Thyroid gland (tissue), 4 donors: Measurements from ENCODE around the gene COX10. TPM values are rescaled to one million over a fixed set of nuclear protein-coding genes. Genes with fewer than 3 reads are reported as not detected.

Experiments used
- DNase-seq, 2 donors: peaks; one replicate each; pipeline ENCODE4 v3.0.0-alpha.2; 2019
- H3K27ac ChIP-seq, 3 donors: fragments of 200-600 bp; sonication (generic); 1 replicate in 2 of 3; 2 replicates in 1 of 3; pipeline ENCODE4 v1.5.1; 2016 to 2019; ENCODE audit warnings: mild to moderate bottlenecking in 1 of 3, moderate library complexity in 1 of 3
- H3K27me3 ChIP-seq: fragments of 200-600 bp; sonication (generic); one replicate; pipeline ENCODE4 v1.5.1; 2019
- H3K36me3 ChIP-seq, 2 donors: fragments of 200-600 bp; sonication (generic); one replicate each; pipeline ENCODE4 v1.5.1; 2016 to 2019
- H3K4me1 ChIP-seq, 2 donors: fragments of 200-600 bp; sonication (generic); one replicate each; pipeline ENCODE4 v1.5.1; 2017 to 2019
- H3K4me3 ChIP-seq, 3 donors: fragments of 200-600 bp; sonication (generic); replicated peaks in 1 of 3; 1 replicate in 2 of 3; 2 replicates in 1 of 3; pipeline ENCODE4 v1.5.1; 2016; ENCODE audit warnings: mild to moderate bottlenecking in 1 of 3
- H3K9me3 ChIP-seq: fragments of 200-600 bp; sonication (generic); one replicate; pipeline ENCODE4 v1.5.1; 2017
- CTCF ChIP-seq, 6 experiments: fragments of 200-600 bp in 3 of 6; fragments of 450-650 bp in 3 of 6; sonication (generic) in 3 of 6; IDR thresholded peaks; one replicate each; pipeline ENCODE4 v1.5.1; 2016 to 2019; ENCODE audit warnings: antibody characterized with exemption in 6 of 6, mild to moderate bottlenecking in 2 of 6, inconsistent platforms in 1 of 6, moderate library complexity in 1 of 6
- POLR2A ChIP-seq, 2 donors: fragments of 450-650 bp; IDR thresholded peaks; one replicate each; pipeline ENCODE4 v1.6.1; 2017; ENCODE audit warnings: antibody characterized with exemption in 2 of 2, mild to moderate bottlenecking in 2 of 2, moderate library complexity in 1 of 2
- WGBS, 2 donors: methylation state at CpG; one replicate each; pipeline ENCODE4 v1.1.5; 2017; 5-methylcytosine and 5-hydroxymethylcytosine counted together
- intact Hi-C: fragments of 100-400 bp; cut with DNase I; formaldehyde crosslinking; loops from one replicate; pipeline ENCODE4 v1.15.1; 2023
- total RNA-seq, 4 donors: library from RNA; depleted of rRNA; stranded (reverse); fragments of >200 nt; gene quantifications; one replicate each; pipeline ENCODE4 v1.2.3, GENCODE V29; 2016

The COX10 gene
- total RNA-seq, 4 donors from 2014 or later = 33.1 to 43.5 (median 34.5) TPM

- intact Hi-C loops = no loop called here
- no peak for TF ChIP-seq POLR2A (IDR thresholded peaks at IDR 0.05)
- no peak for TF ChIP-seq CTCF (IDR thresholded peaks at IDR 0.05)
- WGBS, 2 donors = 89 to 92% methylated on average over 4 of the region's 4 CpGs
- Histone ChIP-seq H3K27ac (no peak overlapping the region), H3K36me3 (no peaks in the 10 kb centered on the region), H3K4me3 (no peak overlapping the region), H3K4me1 (no peaks in the 10 kb centered on the region), H3K9me3 (no peaks in the 10 kb centered on the region), H3K27me3 (no peaks in the 10 kb centered on the region)
- no peak for DNase-seq
Observed at GRCh38 chr17:14135906-14136590, 66.7 kb downstream of the COX10 start.

GRCh38 chr17:14138649-14139048 lies 69.3 kb downstream of the COX10 start:
- no peaks in the 10 kb centered on the region for H3K4me1 ChIP-seq
- H3K4me3 ChIP-seq = no peak overlapping the region
- no peaks in the 10 kb centered on the region for H3K36me3 ChIP-seq
- intact Hi-C loops = no loop called here
- H3K27ac ChIP-seq = no peak overlapping the region
- no peak for DNase-seq
- no peaks in the 10 kb centered on the region for H3K27me3 ChIP-seq
- TF ChIP-seq POLR2A (IDR thresholded peaks at IDR 0.05) (no peak), CTCF (IDR thresholded peaks at IDR 0.05) (no peak)
- WGBS, 2 donors = 93% methylated on average over 7 of the region's 7 CpGs
- H3K9me3 ChIP-seq = no peaks in the 10 kb centered on the region

- H3K27ac ChIP-seq = no peak overlapping the region
- H3K27me3 ChIP-seq = no peaks in the 10 kb centered on the region
- H3K36me3 ChIP-seq = no peaks in the 10 kb centered on the region
- H3K9me3 ChIP-seq = no peaks in the 10 kb centered on the region
- no peak for DNase-seq
- 65 to 69% methylated on average over 3 of the region's 3 CpGs for WGBS, 2 donors
- no peaks in the 10 kb centered on the region for H3K4me1 ChIP-seq
- H3K4me3 ChIP-seq = no peak overlapping the region
- no peak for TF ChIP-seq CTCF (IDR thresholded peaks at IDR 0.05)
- intact Hi-C loops = no loop called here
Observed at GRCh38 chr17:14143688-14144087, 74.4 kb downstream of the COX10 start.

GRCh38 chr17:14144508-14144907 lies 75.2 kb downstream of the COX10 start:
- Histone ChIP-seq H3K4me1 (no peaks in the 10 kb centered on the region), H3K9me3 (no peaks in the 10 kb centered on the region), H3K4me3 (no peak overlapping the region), H3K27me3 (no peaks in the 10 kb centered on the region), H3K36me3 (no peaks in the 10 kb centered on the region), H3K27ac (no peak overlapping the region)
- DNase-seq = no peak
- intact Hi-C loops = no loop called here
- WGBS, 2 donors = 67 to 69% methylated on average over 4 of the region's 4 CpGs
- TF ChIP-seq CTCF (IDR thresholded peaks at IDR 0.05) = no peak
- no peak for TF ChIP-seq POLR2A (IDR thresholded peaks at IDR 0.05)

- DNase-seq = no peak
- no peaks in the 10 kb centered on the region for H3K36me3 ChIP-seq
- no peak overlapping the region for H3K27ac ChIP-seq
- H3K4me1 ChIP-seq = no peaks in the 10 kb centered on the region
- intact Hi-C loops = no loop called here
- WGBS, 2 donors = 89 to 92% methylated on average over 5 of the region's 5 CpGs
- TF ChIP-seq POLR2A (IDR thresholded peaks at IDR 0.05) (no peak), CTCF (IDR thresholded peaks at IDR 0.05) (no peak)
- H3K4me3 ChIP-seq = no peak overlapping the region
- H3K27me3 ChIP-seq = no peaks in the 10 kb centered on the region
- no peaks in the 10 kb centered on the region for H3K9me3 ChIP-seq
Observed at GRCh38 chr17:14149751-14150150, 80.4 kb downstream of the COX10 start.
